ENCODE data around the gene PLEKHG4B.
"Not testable (repeated sequence)": the region's sequence is repeated elsewhere in the genome, so short reads cannot be mapped to it uniquely, and the experiment has no call there.

PLEKHG4B gene

GRCh38 chr5:96976-97660, 5.2 kb downstream of the PLEKHG4B start:
- H3K36me3 ChIP-seq (ENCODE audit: insufficient read depth, low read length) = no peaks in the 10 kb centered on the region
- no peak for ATAC-seq (ENCODE audit: insufficient read depth, low read depth)
- no peaks in the 10 kb centered on the region for H3K4me1 ChIP-seq (ENCODE audit: insufficient read depth, low read length)
- no peak overlapping the region for H2AFZ ChIP-seq (ENCODE audit: low read depth, low read length)
- no peaks in the 10 kb centered on the region for H3K9me3 ChIP-seq (ENCODE audit: insufficient read depth, low read length, severe bottlenecking)
- no peak for TF ChIP-seq EZH2 (IDR thresholded peaks at IDR 0.05; ENCODE audit: borderline replicate concordance, low read depth, low read length, severe bottlenecking)
- H3K4me3 ChIP-seq (ENCODE audit: low read depth in 1 of 2, low read length in 2 of 2) = no peak overlapping the region
- no peak overlapping the region for H3K9ac ChIP-seq (ENCODE audit: low read depth, low read length)
- H3K27ac ChIP-seq (ENCODE audit: low read length) = no peak overlapping the region
- H4K20me1 ChIP-seq (ENCODE audit: insufficient read depth, low read length) = no peaks in the 10 kb centered on the region; the same call in 1 of the 2 replicates
- H3K27me3 ChIP-seq (ENCODE audit: insufficient read depth, low read length, poor library complexity) = peaks cover 9% of the 10 kb centered on the region
- H3K79me2 ChIP-seq (ENCODE audit: insufficient read depth, low read length) = no peaks in the 10 kb centered on the region
- no peak overlapping the region for H3K4me2 ChIP-seq (ENCODE audit: insufficient read depth, low read length)
- DNase-seq = no peak

GRCh38 chr5:99815-100214, 7.8 kb downstream of the PLEKHG4B start:
- H3K9ac ChIP-seq (ENCODE audit: low read depth, low read length) = no peak overlapping the region
- no peak overlapping the region for H2AFZ ChIP-seq (ENCODE audit: low read depth, low read length)
- DNase-seq (no peak), ATAC-seq (ENCODE audit: insufficient read depth, low read depth) (no peak)
- H3K36me3 ChIP-seq (ENCODE audit: insufficient read depth, low read length) = no peaks in the 10 kb centered on the region
- H3K4me2 ChIP-seq (ENCODE audit: insufficient read depth, low read length) = no peak overlapping the region
- no peaks in the 10 kb centered on the region for H3K79me2 ChIP-seq (ENCODE audit: insufficient read depth, low read length)
- H3K9me3 ChIP-seq (ENCODE audit: insufficient read depth, low read length, severe bottlenecking) = no peaks in the 10 kb centered on the region
- peaks cover 17% of the 10 kb centered on the region for H3K27me3 ChIP-seq (ENCODE audit: insufficient read depth, low read length, poor library complexity)
- 0 out of 2 replicates have a peak, but pooled peaks cover 3% of the 10 kb centered on the region for H4K20me1 ChIP-seq (ENCODE audit: insufficient read depth, low read length)
- no peak overlapping the region for H3K4me3 ChIP-seq (ENCODE audit: low read depth in 1 of 2, low read length in 2 of 2)
- TF ChIP-seq CTCF (IDR thresholded peaks at IDR 0.05; ENCODE audit: borderline replicate concordance, extremely low read depth, low read length, poor library complexity, severe bottlenecking) (no peak), EZH2 (IDR thresholded peaks at IDR 0.05; ENCODE audit: borderline replicate concordance, low read depth, low read length, severe bottlenecking) (no peak)
- no peak overlapping the region for H3K27ac ChIP-seq (ENCODE audit: low read length)
- H3K4me1 ChIP-seq (ENCODE audit: insufficient read depth, low read length) = no peaks in the 10 kb centered on the region

- 0 out of 2 replicates have a peak, but pooled peaks cover 3% of the 10 kb centered on the region for H4K20me1 ChIP-seq (ENCODE audit: insufficient read depth, low read length)
- H3K4me2 ChIP-seq (ENCODE audit: insufficient read depth, low read length) = no peak overlapping the region
- H2AFZ ChIP-seq (ENCODE audit: low read depth, low read length) = no peak overlapping the region
- no peak overlapping the region for H3K4me3 ChIP-seq (ENCODE audit: low read depth in 1 of 2, low read length in 2 of 2)
- DNase-seq = no peak
- H3K9me3 ChIP-seq (ENCODE audit: insufficient read depth, low read length, severe bottlenecking) = no peaks in the 10 kb centered on the region
- no peaks in the 10 kb centered on the region for H3K36me3 ChIP-seq (ENCODE audit: insufficient read depth, low read length)
- TF ChIP-seq EZH2 (IDR thresholded peaks at IDR 0.05; ENCODE audit: borderline replicate concordance, low read depth, low read length, severe bottlenecking) = no peak
- TF ChIP-seq CTCF (IDR thresholded peaks at IDR 0.05; ENCODE audit: borderline replicate concordance, extremely low read depth, low read length, poor library complexity, severe bottlenecking) = no peak
- H3K9ac ChIP-seq (ENCODE audit: low read depth, low read length) = no peak overlapping the region
- no peak for ATAC-seq (ENCODE audit: insufficient read depth, low read depth)
- no peak overlapping the region for H3K27ac ChIP-seq (ENCODE audit: low read length)
- H3K79me2 ChIP-seq (ENCODE audit: insufficient read depth, low read length) = no peaks in the 10 kb centered on the region
- H3K27me3 ChIP-seq (ENCODE audit: insufficient read depth, low read length, poor library complexity) = peaks cover 26% of the 10 kb centered on the region
- H3K4me1 ChIP-seq (ENCODE audit: insufficient read depth, low read length) = no peaks in the 10 kb centered on the region
Measured at GRCh38 chr5:102411-103043, 10.6 kb downstream of the PLEKHG4B start.

GRCh38 chr5:104106-104505, 12.1 kb downstream of the PLEKHG4B start:
- not testable (repeated sequence) for H2AFZ ChIP-seq (ENCODE audit: low read depth, low read length); H3K4me2 ChIP-seq (ENCODE audit: insufficient read depth, low read length); H3K36me3 ChIP-seq (ENCODE audit: insufficient read depth, low read length); ATAC-seq (ENCODE audit: insufficient read depth, low read depth); H3K27ac ChIP-seq (ENCODE audit: low read length); DNase-seq; H3K4me1 ChIP-seq (ENCODE audit: insufficient read depth, low read length); H3K4me3 ChIP-seq (ENCODE audit: low read depth in 1 of 2, low read length in 2 of 2); H3K9me3 ChIP-seq (ENCODE audit: insufficient read depth, low read length, severe bottlenecking); H4K20me1 ChIP-seq (ENCODE audit: insufficient read depth, low read length); H3K9ac ChIP-seq (ENCODE audit: low read depth, low read length); H3K79me2 ChIP-seq (ENCODE audit: insufficient read depth, low read length)
- peaks cover 26% of the 10 kb centered on the region for H3K27me3 ChIP-seq (ENCODE audit: insufficient read depth, low read length, poor library complexity)
